A673 (cell line): ENCODE data around the gene MRPL27. TPM values are rescaled to one million over a fixed set of nuclear protein-coding genes. Genes with fewer than 3 reads are reported as not detected.

Experiments used
- BruUV-seq: library from RNA; stranded (reverse); fragments of 400-500 nt; replicated peaks from 2 replicates; lab custom pipeline; 2021; lab: Mats Ljungman, UMichigan
- CTCF ChIA-PET: fragments of 300-600 bp; sonication (Branson Sonifier 250); formaldehyde crosslinking; loops from one replicate; lab custom pipeline; 2022; ENCODE audit warnings: antibody characterized with exemption; lab: Charles Lee
- POLR2A ChIA-PET: fragments of 300-600 bp; sonication (Branson Sonifier 250); formaldehyde crosslinking; loops from one replicate; lab custom pipeline; 2022; ENCODE audit warnings: antibody characterized with exemption; ENCODE audit not compliant: low non-redundant PET; lab: Charles Lee
- DNase-seq: peaks from one replicate; pipeline ENCODE4 v3.0.0-alpha.2; 2015; ENCODE audit warnings: low spot score
- H3K27ac ChIP-seq: fragments of 200-600 bp; sonication (generic); 2 replicates; pipeline ENCODE4 v1.5.1; 2016; ENCODE audit warnings: mixed run types, low read depth, mild to moderate bottlenecking, mixed read lengths, antibody characterized with exemption, low read length; ENCODE audit not compliant: poor library complexity, severe bottlenecking
- H3K27me3 ChIP-seq: fragments of 200-600 bp; sonication (generic); replicated peaks from 2 replicates; pipeline ENCODE4 v1.6.1; 2017; ENCODE audit warnings: mixed run types, low read depth, mild to moderate bottlenecking, mixed read lengths, antibody characterized with exemption, low read length; ENCODE audit not compliant: insufficient read depth, poor library complexity
- H3K36me3 ChIP-seq: fragments of 200-600 bp; sonication (generic); 2 replicates; pipeline ENCODE4 v1.6.1; 2016; ENCODE audit warnings: mixed run types, mild to moderate bottlenecking, mixed read lengths, antibody characterized with exemption, low read length; ENCODE audit not compliant: insufficient read depth, poor library complexity, severe bottlenecking
- H3K4me1 ChIP-seq: fragments of 200-600 bp; sonication (generic); 2 replicates; pipeline ENCODE4 v1.6.1; 2017; ENCODE audit warnings: mixed run types, mild to moderate bottlenecking, mixed read lengths, antibody characterized with exemption, low read length; ENCODE audit not compliant: insufficient read depth, poor library complexity, severe bottlenecking
- H3K4me3 ChIP-seq: fragments of 200-600 bp; sonication (generic); 2 replicates; pipeline ENCODE4 v1.5.1; 2016; ENCODE audit warnings: low read depth, mixed run types, mild to moderate bottlenecking, mixed read lengths, low read length; ENCODE audit not compliant: poor library complexity, severe bottlenecking
- H3K9me3 ChIP-seq: fragments of 200-600 bp; sonication (generic); 2 replicates; pipeline ENCODE4 v1.6.1; 2016; ENCODE audit warnings: mixed run types, low read depth, mild to moderate bottlenecking, mixed read lengths, antibody characterized with exemption, low read length; ENCODE audit not compliant: poor library complexity, severe bottlenecking
- CTCF ChIP-seq: fragments of 300-800, 200-600 bp; sonication (generic); conservative IDR thresholded peaks from 2 replicates; pipeline ENCODE4 v1.5.1; 2017; ENCODE audit warnings: low read depth, mild to moderate bottlenecking, antibody characterized with exemption, low read length, moderate library complexity, mixed read lengths
- EZH2 ChIP-seq: fragments of 200-600 bp; sonication (generic); IDR thresholded peaks from 2 replicates; pipeline ENCODE4 v1.6.1; 2017; ENCODE audit warnings: borderline replicate concordance, low read depth, mild to moderate bottlenecking, mixed read lengths, antibody characterized with exemption, low read length; ENCODE audit not compliant: poor library complexity, severe bottlenecking
- intact Hi-C: fragments of 100-400 bp; cut with micrococcal nuclease; formaldehyde crosslinking; loops from one replicate; pipeline ENCODE4 v1.10.0; 2022; ENCODE audit not compliant: unreplicated experiment
- total RNA-seq: library from RNA; stranded (reverse); gene quantifications from 2 replicates; pipeline ENCODE4 v1.2.3, GENCODE V29; 2021

MRPL27 gene
- total RNA-seq, 1 experiment from 2014 or later, result 85.6 TPM

DNA sequence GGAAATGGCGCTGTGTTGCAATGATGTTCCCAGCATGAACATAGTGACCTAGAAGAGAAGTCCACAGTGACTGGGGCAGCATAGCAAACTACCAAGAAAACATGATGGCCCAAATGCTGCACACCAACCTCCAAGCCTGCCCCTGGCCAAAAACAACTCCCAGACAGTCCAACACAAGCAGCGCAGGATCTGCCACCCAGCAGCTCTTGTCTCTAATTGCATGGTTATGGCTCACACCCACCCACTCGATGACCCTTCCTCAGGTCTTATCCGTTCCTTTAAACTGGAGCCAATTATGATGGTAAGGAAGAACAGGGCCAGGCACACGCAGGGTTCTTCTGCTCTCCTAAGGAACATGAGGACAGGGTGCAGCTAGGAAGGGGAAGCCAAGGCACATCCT lies 2.9 kb downstream of the MRPL27 start:
- H3K9me3 ChIP-seq, result no peaks in the 10 kb centered on the region
- ChIA-PET POLR2A (no interaction called here), CTCF (no interaction called here)
- H3K4me3 ChIP-seq, result no peak overlapping the region
- H3K27ac ChIP-seq, result no peak overlapping the region
- no peak for DNase-seq
- intact Hi-C loops, result loop anchor here (10.0 kb wide), 1 partner anchor 105 kb away; the partner anchor contains the start of gene RSAD1
- peaks cover 44% of the 10 kb centered on the region for H3K36me3 ChIP-seq
- no peaks in the 10 kb centered on the region for H3K27me3 ChIP-seq
- TF ChIP-seq CTCF (no peak), EZH2 (no peak)
- BruUV-seq, result no TSS peak
- peaks cover 5% of the 10 kb centered on the region for H3K4me1 ChIP-seq

DNA sequence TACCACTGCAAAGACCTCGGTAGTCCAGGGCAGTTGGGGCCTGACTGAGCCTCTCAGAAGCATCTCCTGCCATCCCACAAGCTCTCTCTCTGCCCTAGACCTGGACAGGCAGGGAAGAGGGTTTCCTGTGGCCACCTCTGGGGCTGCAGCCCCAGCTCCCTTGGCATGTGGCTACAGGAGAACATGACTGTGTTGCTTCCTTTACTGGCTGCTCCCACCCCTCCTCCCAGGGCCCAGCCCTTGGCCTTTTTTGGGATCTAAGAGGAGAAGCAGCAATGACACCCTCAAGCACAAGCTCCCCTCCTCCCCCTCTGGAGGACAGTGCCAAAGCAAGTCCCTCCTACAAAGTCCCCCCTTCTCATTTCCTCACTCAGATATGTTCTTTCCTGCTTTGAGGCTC lies 5.6 kb downstream of the MRPL27 start:
- H3K36me3 ChIP-seq, result peaks cover 45% of the 10 kb centered on the region
- ChIA-PET CTCF (no interaction called here), POLR2A (no interaction called here)
- intact Hi-C loops, result no loop called here
- no TSS peak for BruUV-seq
- no peak for DNase-seq
- peaks cover 5% of the 10 kb centered on the region for H3K4me1 ChIP-seq
- no peak for TF ChIP-seq CTCF
- TF ChIP-seq EZH2, result no peak
- no peaks in the 10 kb centered on the region for H3K9me3 ChIP-seq
- no peaks in the 10 kb centered on the region for H3K27me3 ChIP-seq
- no peak overlapping the region for H3K27ac ChIP-seq
- H3K4me3 ChIP-seq, result no peak overlapping the region

GRCh38 chr17:50365649-50366393 lies 7.2 kb downstream of the MRPL27 start:
- Histone ChIP-seq H3K27me3 (no peaks in the 10 kb centered on the region), H3K4me3 (no peak overlapping the region), H3K4me1 (no peaks in the 10 kb centered on the region), H3K9me3 (no peaks in the 10 kb centered on the region), H3K36me3 (peaks cover 42% of the 10 kb centered on the region), H3K27ac (no peak overlapping the region)
- TF ChIP-seq EZH2 (no peak), CTCF (no peak)
- no peak for DNase-seq
- no TSS peak for BruUV-seq
- CTCF ChIA-PET, result no interaction called here
- POLR2A ChIA-PET, result interaction anchor here (0.6 kb wide), 1 partner anchor 179 kb away, joined by 3 read pairs; no protein-coding TSS in a partner anchor
- intact Hi-C loops, result no loop called here
